SK-N-SH (cell line): ENCODE results near the gene RIPOR2.

Experiments used
- EZH2phosphoT487 ChIP-seq: fragments of 200-600 bp; sonication (generic); IDR thresholded peaks from 2 replicates; pipeline ENCODE4 v1.6.1; 2017; ENCODE audit warnings: low read depth, mixed run types, mild to moderate bottlenecking, antibody characterized with exemption, moderate library complexity, borderline replicate concordance
- GABPA ChIP-seq: IDR thresholded peaks from 2 replicates; pipeline ENCODE4 v1.4.0; 2012; ENCODE audit warnings: low read depth, mild to moderate bottlenecking
- NFIC ChIP-seq: IDR thresholded peaks from 2 replicates; pipeline ENCODE4 v1.4.0; 2012; ENCODE audit warnings: borderline replicate concordance
- NRF1 ChIP-seq: IDR thresholded peaks from 2 replicates; pipeline ENCODE4 v1.6.1; 2012; ENCODE audit warnings: low read depth, mild to moderate bottlenecking, low read length
- TAF1 ChIP-seq: IDR thresholded peaks from 2 replicates; pipeline ENCODE4 v1.6.1; 2012; ENCODE audit warnings: low read depth, mild to moderate bottlenecking, low read length, moderate library complexity, borderline replicate concordance
- TEAD4 ChIP-seq: IDR thresholded peaks from 2 replicates; pipeline ENCODE4 v1.4.0; 2012; ENCODE audit warnings: mild to moderate bottlenecking, borderline replicate concordance; ENCODE audit not compliant: insufficient read depth
- YY1 ChIP-seq: IDR thresholded peaks from 2 replicates; pipeline ENCODE4 v1.4.0; 2012; ENCODE audit warnings: low read depth, mild to moderate bottlenecking
- TF ChIP-seq, protein P1 (sequence below): fragments of 200-600 bp; sonication (generic); IDR thresholded peaks from 2 replicates; pipeline ENCODE4 v1.6.1; 2017; ENCODE audit warnings: antibody characterized with exemption, mild to moderate bottlenecking, moderate library complexity
- TF ChIP-seq, protein P2 (sequence below): fragments of 150-350 bp; IDR thresholded peaks from 2 replicates; pipeline ENCODE4 v1.6.1; 2017; ENCODE audit warnings: antibody characterized with exemption, low read length, low read depth, borderline replicate concordance
- TF ChIP-seq, protein P3 (sequence below): IDR thresholded peaks from 2 replicates; pipeline ENCODE4 v1.4.0; 2012; ENCODE audit warnings: low read depth

DNA sequence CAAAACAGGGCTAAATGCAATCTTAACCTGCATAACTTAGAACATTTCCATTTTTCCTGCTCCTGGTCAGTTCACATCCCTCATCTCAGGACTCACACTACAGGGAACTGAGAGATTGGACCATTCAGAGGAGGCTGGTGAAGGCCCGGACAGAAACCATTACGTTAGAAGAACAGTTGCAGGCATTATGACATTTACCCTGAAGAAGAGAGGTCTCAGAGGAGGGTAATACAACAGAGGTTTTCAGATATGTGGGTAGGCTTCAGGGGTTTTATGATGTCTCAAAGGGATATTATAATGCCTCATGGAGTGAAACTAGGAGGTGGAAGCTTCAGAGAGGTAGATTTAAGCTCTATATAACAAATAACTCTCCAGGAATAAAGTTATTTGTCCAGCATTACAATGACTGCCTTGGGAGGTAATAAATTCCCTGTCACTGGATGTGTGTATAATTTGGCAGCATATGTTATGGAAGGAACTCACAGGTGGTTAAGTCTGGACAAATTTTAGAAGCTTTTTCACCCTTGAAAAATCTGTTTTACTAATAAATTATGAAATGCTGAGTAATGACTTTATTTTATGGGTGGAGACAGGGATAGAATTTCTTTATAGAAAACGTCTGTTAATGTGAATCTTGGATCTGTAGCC is 36.7 kb upstream of the RIPOR2 start:
- TF ChIP-seq TAF1 (no peak), GABPA (no peak), EZH2phosphoT487 (no peak), NRF1 (no peak), YY1 (no peak), TEAD4 (no peak), NFIC (no peak)
- TF ChIP-seq, protein P1, sequence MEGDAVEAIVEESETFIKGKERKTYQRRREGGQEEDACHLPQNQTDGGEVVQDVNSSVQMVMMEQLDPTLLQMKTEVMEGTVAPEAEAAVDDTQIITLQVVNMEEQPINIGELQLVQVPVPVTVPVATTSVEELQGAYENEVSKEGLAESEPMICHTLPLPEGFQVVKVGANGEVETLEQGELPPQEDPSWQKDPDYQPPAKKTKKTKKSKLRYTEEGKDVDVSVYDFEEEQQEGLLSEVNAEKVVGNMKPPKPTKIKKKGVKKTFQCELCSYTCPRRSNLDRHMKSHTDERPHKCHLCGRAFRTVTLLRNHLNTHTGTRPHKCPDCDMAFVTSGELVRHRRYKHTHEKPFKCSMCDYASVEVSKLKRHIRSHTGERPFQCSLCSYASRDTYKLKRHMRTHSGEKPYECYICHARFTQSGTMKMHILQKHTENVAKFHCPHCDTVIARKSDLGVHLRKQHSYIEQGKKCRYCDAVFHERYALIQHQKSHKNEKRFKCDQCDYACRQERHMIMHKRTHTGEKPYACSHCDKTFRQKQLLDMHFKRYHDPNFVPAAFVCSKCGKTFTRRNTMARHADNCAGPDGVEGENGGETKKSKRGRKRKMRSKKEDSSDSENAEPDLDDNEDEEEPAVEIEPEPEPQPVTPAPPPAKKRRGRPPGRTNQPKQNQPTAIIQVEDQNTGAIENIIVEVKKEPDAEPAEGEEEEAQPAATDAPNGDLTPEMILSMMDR = no peak
- TF ChIP-seq, protein P2, sequence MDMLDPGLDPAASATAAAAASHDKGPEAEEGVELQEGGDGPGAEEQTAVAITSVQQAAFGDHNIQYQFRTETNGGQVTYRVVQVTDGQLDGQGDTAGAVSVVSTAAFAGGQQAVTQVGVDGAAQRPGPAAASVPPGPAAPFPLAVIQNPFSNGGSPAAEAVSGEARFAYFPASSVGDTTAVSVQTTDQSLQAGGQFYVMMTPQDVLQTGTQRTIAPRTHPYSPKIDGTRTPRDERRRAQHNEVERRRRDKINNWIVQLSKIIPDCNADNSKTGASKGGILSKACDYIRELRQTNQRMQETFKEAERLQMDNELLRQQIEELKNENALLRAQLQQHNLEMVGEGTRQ = no peak
- TF ChIP-seq, protein P3, sequence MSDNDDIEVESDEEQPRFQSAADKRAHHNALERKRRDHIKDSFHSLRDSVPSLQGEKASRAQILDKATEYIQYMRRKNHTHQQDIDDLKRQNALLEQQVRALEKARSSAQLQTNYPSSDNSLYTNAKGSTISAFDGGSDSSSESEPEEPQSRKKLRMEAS = no peak
